UCSD-AML1 (cell line): ENCODE data around the gene RALY.
A peak's percentile ranks its signal among the peaks of the same experiment; 100 is the strongest.

Source experiments
- DNase-seq: peaks from one replicate; lab custom pipeline; 2025; ENCODE audit not compliant: unreplicated experiment; lab: John Stamatoyannopoulos, UW

RALY gene

GRCh38 chr20:33993576-33994221 lies at the start of gene RALY:
RALY (plus strand) TSS chr20:33993911; CDS start chr20:34072075, 78,164 bp downstream.
- no peak for DNase-seq

GRCh38 chr20:33944914-33945313 lies 48.8 kb upstream of the RALY start:
- DNase-seq = no peak

- DNase-seq = no peak
Observed at GRCh38 chr20:33945391-33946081, 48.2 kb upstream of the RALY start.

GRCh38 chr20:33947709-33948295 lies 45.9 kb upstream of the RALY start:
- DNase-seq = peak; percentile 36

GRCh38 chr20:33948480-33948879 lies 45.2 kb upstream of the RALY start:
- no peak for DNase-seq

GRCh38 chr20:33951171-33951570 lies 42.5 kb upstream of the RALY start:
- DNase-seq = no peak

GRCh38 chr20:33954504-33954903 lies 39.2 kb upstream of the RALY start:
- DNase-seq = no peak

GRCh38 chr20:33963751-33964150 lies 30.0 kb upstream of the RALY start:
- no peak for DNase-seq

GRCh38 chr20:33964441-33964840 lies 29.3 kb upstream of the RALY start:
- DNase-seq = no peak

- no peak for DNase-seq
Observed at GRCh38 chr20:33967126-33967525, 26.6 kb upstream of the RALY start.

- no peak for DNase-seq
Observed at GRCh38 chr20:33969563-33969962, 24.1 kb upstream of the RALY start.

GRCh38 chr20:33970229-33970628 lies 23.5 kb upstream of the RALY start:
- no peak for DNase-seq

- DNase-seq = no peak
Observed at GRCh38 chr20:33971147-33971975, 22.4 kb upstream of the RALY start.

- DNase-seq = no peak
Observed at GRCh38 chr20:33976959-33977358, 16.8 kb upstream of the RALY start.

- DNase-seq = no peak
Observed at GRCh38 chr20:33977535-33977934, 16.2 kb upstream of the RALY start.

- no peak for DNase-seq
Observed at GRCh38 chr20:33979094-33979493, 14.6 kb upstream of the RALY start.

GRCh38 chr20:33981347-33981746 lies 12.4 kb upstream of the RALY start:
- DNase-seq = no peak

GRCh38 chr20:33981964-33982363 lies 11.7 kb upstream of the RALY start:
- DNase-seq = no peak

GRCh38 chr20:33983371-33983770 lies 10.3 kb upstream of the RALY start:
- no peak for DNase-seq

- DNase-seq = no peak
Observed at GRCh38 chr20:33984182-33984719, 9.5 kb upstream of the RALY start.

GRCh38 chr20:33985280-33985679 lies 8.4 kb upstream of the RALY start:
- DNase-seq = no peak
